B cell (primary cell): ENCODE results near the gene ZDHHC14. TPM values are rescaled to one million over a fixed set of nuclear protein-coding genes. Genes with fewer than 3 reads are reported as not detected.

Source experiments
- ATAC-seq: fragments of 200-7000 bp; cut with Tn5 transposase; one replicate; pipeline ENCODE4 v1.10.0; 2021; ENCODE audit warnings: low read depth, mild to moderate bottlenecking, moderate number of reproducible peaks, moderate library complexity
- CTCF ChIA-PET: fragments of 350-600 bp; sonication (Branson Sonifier 250); formaldehyde crosslinking; loops from one replicate; lab custom pipeline; 2021; ENCODE audit warnings: antibody characterized with exemption, inconsistent platforms; lab: Charles Lee
- POLR2A ChIA-PET: fragments of 350-600 bp; sonication (Branson Sonifier 250); formaldehyde crosslinking; loops from one replicate; lab custom pipeline; 2021; ENCODE audit warnings: antibody characterized with exemption; lab: Charles Lee
- DNase-seq: peaks from one replicate; pipeline ENCODE4 v3.0.0; 2013
- H2AFZ ChIP-seq: 2 replicates; pipeline ENCODE4 v1.6.1; 2012; ENCODE audit warnings: mild to moderate bottlenecking, low read depth, low read length; ENCODE audit not compliant: insufficient read depth, poor library complexity, severe bottlenecking
- H3K27ac ChIP-seq, 2 donors: 1 replicate in 1 of 2; 2 replicates in 1 of 2; pipeline ENCODE4 v1.5.1; 2012 to 2013; ENCODE audit warnings: low read length in 2 of 2, mild to moderate bottlenecking in 2 of 2, moderate library complexity in 1 of 2
- H3K27me3 ChIP-seq, 4 experiments: fragments of 200-600 bp in 1 of 4; sonication (generic) in 1 of 4; replicated peaks in 1 of 4; 1 replicate in 2 of 4; 2 replicates in 2 of 4; pipeline versions ENCODE4 v1.6.1 to v1.7.0; 2013 to 2016; ENCODE audit warnings: low read length in 3 of 4, mild to moderate bottlenecking in 2 of 4, mixed read lengths in 1 of 4, moderate library complexity in 1 of 4; ENCODE audit not compliant: insufficient read depth in 4 of 4, control insufficient read depth in 3 of 4; ENCODE audit errors: control extremely low read depth in 1 of 4
- H3K36me3 ChIP-seq, 2 experiments: replicated peaks in 1 of 2; 1 replicate in 1 of 2; 2 replicates in 1 of 2; pipeline versions ENCODE4 v1.6.1 to v1.7.1; 2013; ENCODE audit warnings: low read length in 1 of 2; ENCODE audit not compliant: insufficient read depth in 2 of 2, control insufficient read depth in 1 of 2; ENCODE audit errors: control extremely low read depth in 1 of 2, extremely low read depth in 1 of 2
- H3K4me1 ChIP-seq, 2 donors: fragments of 200-600 bp in 1 of 2; sonication (generic) in 1 of 2; 1 replicate in 1 of 2; 2 replicates in 1 of 2; pipeline versions ENCODE4 v1.5.1 to v1.6.1; 2013 to 2017; ENCODE audit warnings: low read length in 2 of 2; ENCODE audit not compliant: control insufficient read depth in 2 of 2, insufficient read depth in 2 of 2
- H3K4me2 ChIP-seq: replicated peaks from 2 replicates; pipeline ENCODE3; 2012; ENCODE audit warnings: mild to moderate bottlenecking, low read depth, low read length; ENCODE audit not compliant: poor library complexity, severe bottlenecking
- H3K4me3 ChIP-seq, 5 experiments: fragments of 200-600 bp in 1 of 5; sonication (generic) in 1 of 5; 1 replicate in 3 of 5; 2 replicates in 2 of 5; pipeline versions ENCODE4 v1.5.1 to v1.7.0; 2011 to 2016; ENCODE audit warnings: low read length in 4 of 5, mild to moderate bottlenecking in 4 of 5, low read depth in 2 of 5, control low read depth in 1 of 5, moderate library complexity in 1 of 5; ENCODE audit not compliant: insufficient read depth in 1 of 5; ENCODE audit errors: control extremely low read depth in 1 of 5, extremely low read depth in 1 of 5
- H3K79me2 ChIP-seq: fragments of 200-600 bp; sonication (generic); one replicate; pipeline ENCODE4 v1.6.0; 2016; ENCODE audit warnings: low read length; ENCODE audit not compliant: control insufficient read depth, insufficient read depth
- H3K9ac ChIP-seq: fragments of 200-600 bp; sonication (generic); 2 replicates; pipeline ENCODE4 v1.6.1; 2017; ENCODE audit warnings: mild to moderate bottlenecking, low read length, moderate library complexity
- H3K9me3 ChIP-seq, 3 donors: one replicate each; pipeline versions ENCODE4 v1.6.1 to v1.7.1; 2013; ENCODE audit warnings: low read length in 2 of 3; ENCODE audit not compliant: control insufficient read depth in 2 of 3, insufficient read depth in 1 of 3; ENCODE audit errors: control extremely low read depth in 1 of 3
- H4K20me1 ChIP-seq: 2 replicates; pipeline ENCODE4 v1.6.0; 2012; ENCODE audit warnings: mild to moderate bottlenecking, low read length; ENCODE audit not compliant: insufficient read depth, control insufficient read depth, poor library complexity, severe bottlenecking
- H3K27ac Mint-ChIP-seq: one replicate; pipeline ENCODE4 v1.8.0; 2021; ENCODE audit warnings: mixed read lengths
- H3K27me3 Mint-ChIP-seq: one replicate; pipeline ENCODE4 v1.8.0; 2021; ENCODE audit warnings: mixed read lengths
- H3K4me1 Mint-ChIP-seq: one replicate; pipeline ENCODE4 v1.8.0; 2021; ENCODE audit warnings: mixed read lengths
- H3K4me3 Mint-ChIP-seq: one replicate; pipeline ENCODE4 v1.8.0; 2021; ENCODE audit warnings: mixed read lengths
- H3K9me3 Mint-ChIP-seq: one replicate; pipeline ENCODE4 v1.8.0; 2022; ENCODE audit warnings: mixed read lengths; ENCODE audit not compliant: insufficient read depth
- EZH2 ChIP-seq: IDR thresholded peaks from 2 replicates; pipeline ENCODE4 v1.6.1; 2012; ENCODE audit warnings: borderline replicate concordance, low read depth, mild to moderate bottlenecking, moderate library complexity, low read length; ENCODE audit not compliant: insufficient read depth, poor library complexity, severe bottlenecking
- WGBS: methylation state at CpG from one replicate; pipeline ENCODE4 v1.1.5; 2013; ENCODE audit warnings: missing lambda C conversion rate; ENCODE audit not compliant: insufficient coverage; 5-methylcytosine and 5-hydroxymethylcytosine counted together
- intact Hi-C: fragments of 100-400 bp; cut with micrococcal nuclease; formaldehyde crosslinking; loops from one replicate; pipeline ENCODE4 v1.10.0; 2022
- polyA plus RNA-seq: library from polyadenylated mRNA; depleted of rRNA; stranded (reverse); fragments of >200 nt; gene quantifications from 2 replicates; pipeline ENCODE4 v1.2.3, GENCODE V29; 2012
- total RNA-seq, 2 donors: library from RNA; stranded (reverse); fragments of 120-200 nt in 1 of 2; gene quantifications; 1 replicate in 1 of 2; 2 replicates in 1 of 2; pipeline versions ENCODE4 v1.2.3 to v1.2.4, GENCODE V29; 2013 to 2022
- TF ChIP-seq, protein P1 (sequence below): fragments of 200-600 bp; IDR thresholded peaks from one replicate; pipeline ENCODE4 v1.8.0; 2022; ENCODE audit warnings: antibody characterized with exemption, mild to moderate bottlenecking

ZDHHC14 gene
- total and polyA plus RNA-seq, 2 donors (not counting 1 experiment from before 2014, with no cell fraction given): 8.8 to 50.4 TPM

DNA sequence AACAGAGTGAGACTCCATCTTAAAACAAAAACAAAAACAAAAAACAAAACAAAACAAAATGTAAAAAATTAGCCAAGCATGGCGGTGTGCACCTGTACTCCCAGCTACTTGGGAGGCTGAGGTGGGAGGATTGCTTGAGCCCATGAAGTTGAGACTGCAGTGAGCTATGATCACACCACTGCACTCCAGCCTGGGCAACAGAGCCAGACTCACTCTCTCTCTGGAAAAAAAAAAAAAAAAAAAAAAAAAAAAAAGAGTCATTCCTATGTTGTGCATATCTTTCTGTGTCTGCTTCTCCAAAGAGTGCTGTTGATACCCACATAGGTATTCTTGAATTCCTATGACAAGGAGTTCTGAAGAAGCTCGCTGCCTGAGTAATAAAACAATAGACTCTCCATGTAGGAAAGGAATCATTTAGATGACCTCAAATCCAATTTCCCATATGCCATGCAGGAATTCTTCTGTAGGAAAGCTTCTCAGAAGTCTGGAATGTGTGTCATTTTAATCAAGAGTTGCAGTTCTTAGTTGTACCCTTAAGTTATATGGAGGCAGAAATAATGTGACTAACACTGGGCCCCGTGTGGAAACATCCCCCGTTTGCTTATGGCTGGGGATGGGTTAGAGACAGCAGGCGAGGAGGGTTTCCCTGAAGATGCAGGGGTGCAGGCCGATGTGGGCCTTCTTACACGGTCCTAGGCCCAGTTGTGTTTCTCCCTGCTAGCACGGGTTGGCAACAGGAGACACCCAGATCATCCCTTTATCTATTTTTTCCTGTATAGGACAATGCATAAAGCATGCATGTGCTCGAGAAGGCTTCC lies 79.4 kb downstream of the ZDHHC14 start:
- no peaks in the 10 kb centered on the region for H3K27me3 ChIP-seq
- H4K20me1 ChIP-seq: no peaks in the 10 kb centered on the region
- Mint-ChIP-seq H3K4me1 (peaks cover 73% of the 10 kb centered on the region), H3K27me3 (no peaks in the 10 kb centered on the region), H3K4me3 (peak overlapping the region; percentile 71), H3K27ac (peak overlapping the region; percentile 94), H3K9me3 (no peaks in the 10 kb centered on the region)
- ChIA-PET CTCF (interaction anchor here (0.7 to 3.2 kb wide), 5 partner anchors 16 to 208 kb away, joined by 3 to 13 read pairs (median 5); no protein-coding TSS in a partner anchor), POLR2A (interaction anchor here (0.6 to 0.7 kb wide), 4 partner anchors 85 to 1356 kb away, joined by 3 to 13 read pairs (median 8); no protein-coding TSS in a partner anchor)
- WGBS: 50% methylated on average over 7 of the region's 9 CpGs
- intact Hi-C loops: loop anchor here (2.0 to 10.0 kb wide), 5 partner anchors 64 to 207 kb away; no protein-coding TSS in a partner anchor
- ATAC-seq: no peak
- H3K27ac ChIP-seq: peak overlapping the region; percentile 21 to 35
- no peak for TF ChIP-seq EZH2
- TF ChIP-seq, protein P1, sequence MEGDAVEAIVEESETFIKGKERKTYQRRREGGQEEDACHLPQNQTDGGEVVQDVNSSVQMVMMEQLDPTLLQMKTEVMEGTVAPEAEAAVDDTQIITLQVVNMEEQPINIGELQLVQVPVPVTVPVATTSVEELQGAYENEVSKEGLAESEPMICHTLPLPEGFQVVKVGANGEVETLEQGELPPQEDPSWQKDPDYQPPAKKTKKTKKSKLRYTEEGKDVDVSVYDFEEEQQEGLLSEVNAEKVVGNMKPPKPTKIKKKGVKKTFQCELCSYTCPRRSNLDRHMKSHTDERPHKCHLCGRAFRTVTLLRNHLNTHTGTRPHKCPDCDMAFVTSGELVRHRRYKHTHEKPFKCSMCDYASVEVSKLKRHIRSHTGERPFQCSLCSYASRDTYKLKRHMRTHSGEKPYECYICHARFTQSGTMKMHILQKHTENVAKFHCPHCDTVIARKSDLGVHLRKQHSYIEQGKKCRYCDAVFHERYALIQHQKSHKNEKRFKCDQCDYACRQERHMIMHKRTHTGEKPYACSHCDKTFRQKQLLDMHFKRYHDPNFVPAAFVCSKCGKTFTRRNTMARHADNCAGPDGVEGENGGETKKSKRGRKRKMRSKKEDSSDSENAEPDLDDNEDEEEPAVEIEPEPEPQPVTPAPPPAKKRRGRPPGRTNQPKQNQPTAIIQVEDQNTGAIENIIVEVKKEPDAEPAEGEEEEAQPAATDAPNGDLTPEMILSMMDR: no peak
- peak overlapping the region; percentile 58 for H3K4me2 ChIP-seq
- H3K36me3 ChIP-seq: no peaks in the 10 kb centered on the region
- no peaks in the 10 kb centered on the region for H3K9me3 ChIP-seq
- peak overlapping the region; percentile 49 for H2AFZ ChIP-seq
- H3K4me1 ChIP-seq: peaks cover 61 to 80% of the 10 kb centered on the region in 2 donors
- DNase-seq: no peak
- peak overlapping the region in 1 of 5 experiments; percentile 5 for H3K4me3 ChIP-seq
- H3K79me2 ChIP-seq: peaks cover 26% of the 10 kb centered on the region
- peak overlapping the region; percentile 28 for H3K9ac ChIP-seq
